DOHH2 (cell line): ENCODE data around the gene FAM118A.

Experiments
- H3F3A ChIP-seq: fragments of 200-600 bp; sonication (generic), shearing (Covaris generic); 2 replicates; pipeline ENCODE4 v1.6.0; 2016; ENCODE audit warnings: antibody characterized with exemption, mild to moderate bottlenecking; ENCODE audit not compliant: control insufficient read depth, insufficient read depth
- H3K27ac ChIP-seq: fragments of 200-600 bp; sonication (generic); 2 replicates; pipeline ENCODE4 v1.5.1; 2014; ENCODE audit warnings: low read depth, mild to moderate bottlenecking, low read length, moderate library complexity
- H3K27me3 ChIP-seq: fragments of 200-600 bp; sonication (generic); 2 replicates; pipeline ENCODE4 v1.6.1; 2014; ENCODE audit warnings: mild to moderate bottlenecking, low read length, mixed read lengths; ENCODE audit not compliant: control insufficient read depth
- H3K36me3 ChIP-seq: fragments of 200-600 bp; sonication (generic); 2 replicates; pipeline ENCODE4 v1.6.1; 2014; ENCODE audit warnings: mild to moderate bottlenecking, low read length, moderate library complexity, mixed read lengths; ENCODE audit not compliant: control insufficient read depth
- H3K4me1 ChIP-seq: fragments of 200-600 bp; sonication (generic); 2 replicates; pipeline ENCODE4 v1.6.1; 2014; ENCODE audit warnings: mild to moderate bottlenecking, low read length, mixed read lengths; ENCODE audit not compliant: control insufficient read depth
- H3K4me2 ChIP-seq: fragments of 200-600 bp; sonication (generic); 2 replicates; pipeline ENCODE4 v1.6.0; 2014; ENCODE audit warnings: mild to moderate bottlenecking, low read length, moderate library complexity
- H3K4me3 ChIP-seq: fragments of 200-600 bp; sonication (generic); 2 replicates; pipeline ENCODE4 v1.5.1; 2014; ENCODE audit warnings: mild to moderate bottlenecking, low read length, mixed read lengths
- H3K79me2 ChIP-seq: fragments of 200-600 bp; sonication (generic); 2 replicates; pipeline ENCODE4 v1.6.1; 2014; ENCODE audit warnings: mild to moderate bottlenecking, low read length, mixed read lengths; ENCODE audit not compliant: control insufficient read depth
- H3K9me2 ChIP-seq: fragments of 200-600 bp; sonication (generic); replicated peaks from 2 replicates; pipeline ENCODE4 v1.6.1; 2014; ENCODE audit warnings: mild to moderate bottlenecking, low read length, mixed read lengths; ENCODE audit not compliant: control insufficient read depth
- H3K9me3 ChIP-seq: fragments of 200-600 bp; sonication (generic); 2 replicates; pipeline ENCODE4 v1.6.1; 2014; ENCODE audit warnings: antibody characterized with exemption, low read length, mixed read lengths; ENCODE audit not compliant: control insufficient read depth, insufficient read depth
- H4K20me1 ChIP-seq: fragments of 200-600 bp; sonication (generic); 2 replicates; pipeline ENCODE4 v1.6.0; 2014; ENCODE audit warnings: low read depth, mild to moderate bottlenecking, antibody characterized with exemption, low read length, moderate library complexity; ENCODE audit not compliant: control insufficient read depth, insufficient read depth
- EZH2phosphoT487 ChIP-seq: fragments of 200-600 bp; sonication (generic); IDR thresholded peaks from 2 replicates; pipeline ENCODE4 v1.6.1; 2017; ENCODE audit warnings: borderline replicate concordance, mild to moderate bottlenecking, antibody characterized with exemption, low read length, moderate library complexity, mixed read lengths
- TF ChIP-seq, protein P1 (sequence below): fragments of 200-600 bp; sonication (generic); IDR thresholded peaks from one replicate; pipeline ENCODE4 v1.5.1; 2014; ENCODE audit warnings: antibody characterized with exemption, mild to moderate bottlenecking, low read depth, low read length; ENCODE audit not compliant: poor library complexity, severe bottlenecking

The FAM118A gene

DNA sequence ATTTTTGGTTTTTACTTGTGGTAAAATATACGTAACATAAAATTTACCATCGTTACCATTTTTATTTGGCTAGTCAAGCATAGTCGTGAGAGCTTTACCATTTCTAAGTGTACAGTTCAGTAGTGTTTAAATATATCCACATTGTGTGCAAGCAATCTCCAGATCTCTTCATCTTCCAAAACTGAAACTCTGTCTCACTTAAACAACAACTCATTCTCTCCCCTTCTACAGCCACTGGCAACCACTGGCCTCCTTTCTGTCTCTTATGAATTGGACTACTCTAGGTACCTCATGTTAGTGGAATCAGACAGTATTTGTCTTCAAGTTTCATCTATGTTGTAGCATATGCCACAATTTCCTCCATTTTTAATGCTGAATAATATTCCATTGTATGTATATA lies 66.3 kb downstream of the FAM118A start:
- Histone ChIP-seq H3K79me2 (no peaks in the 10 kb centered on the region), H3K9me2 (no peaks in the 10 kb centered on the region), H3K4me1 (no peaks in the 10 kb centered on the region), H3K4me2 (no peak overlapping the region), H3F3A (no peaks in the 10 kb centered on the region), H3K4me3 (no peak overlapping the region), H4K20me1 (no peaks in the 10 kb centered on the region), H3K36me3 (no peaks in the 10 kb centered on the region), H3K9me3 (no peaks in the 10 kb centered on the region), H3K27ac (no peak overlapping the region), H3K27me3 (peaks cover 10% of the 10 kb centered on the region; the same call in 1 of the 2 replicates)
- TF ChIP-seq, protein P1, sequence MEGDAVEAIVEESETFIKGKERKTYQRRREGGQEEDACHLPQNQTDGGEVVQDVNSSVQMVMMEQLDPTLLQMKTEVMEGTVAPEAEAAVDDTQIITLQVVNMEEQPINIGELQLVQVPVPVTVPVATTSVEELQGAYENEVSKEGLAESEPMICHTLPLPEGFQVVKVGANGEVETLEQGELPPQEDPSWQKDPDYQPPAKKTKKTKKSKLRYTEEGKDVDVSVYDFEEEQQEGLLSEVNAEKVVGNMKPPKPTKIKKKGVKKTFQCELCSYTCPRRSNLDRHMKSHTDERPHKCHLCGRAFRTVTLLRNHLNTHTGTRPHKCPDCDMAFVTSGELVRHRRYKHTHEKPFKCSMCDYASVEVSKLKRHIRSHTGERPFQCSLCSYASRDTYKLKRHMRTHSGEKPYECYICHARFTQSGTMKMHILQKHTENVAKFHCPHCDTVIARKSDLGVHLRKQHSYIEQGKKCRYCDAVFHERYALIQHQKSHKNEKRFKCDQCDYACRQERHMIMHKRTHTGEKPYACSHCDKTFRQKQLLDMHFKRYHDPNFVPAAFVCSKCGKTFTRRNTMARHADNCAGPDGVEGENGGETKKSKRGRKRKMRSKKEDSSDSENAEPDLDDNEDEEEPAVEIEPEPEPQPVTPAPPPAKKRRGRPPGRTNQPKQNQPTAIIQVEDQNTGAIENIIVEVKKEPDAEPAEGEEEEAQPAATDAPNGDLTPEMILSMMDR = no peak

DNA sequence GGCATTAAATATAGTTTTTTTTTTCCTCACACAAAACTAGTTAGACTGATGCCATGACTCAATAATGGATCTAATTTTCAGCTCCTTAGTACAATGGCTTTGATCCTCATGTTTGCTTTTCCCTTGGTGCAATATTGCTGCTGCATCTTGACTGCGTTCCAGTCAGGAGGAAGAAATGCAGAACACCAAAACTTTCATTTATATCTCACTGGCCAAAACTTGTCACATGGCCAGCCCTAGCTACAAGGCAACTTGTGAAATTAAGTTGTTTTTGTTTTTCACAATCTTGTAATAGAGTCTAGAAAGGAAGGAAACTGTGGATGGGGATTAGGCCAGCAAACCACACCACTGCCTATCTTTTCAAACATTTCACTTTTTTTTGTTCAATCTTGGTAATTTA lies 67.0 kb downstream of the FAM118A start:
- Histone ChIP-seq H3K9me2 (no peaks in the 10 kb centered on the region), H3K4me3 (no peak overlapping the region), H3K9me3 (no peaks in the 10 kb centered on the region), H3K27ac (no peak overlapping the region), H3K4me1 (no peaks in the 10 kb centered on the region), H4K20me1 (no peaks in the 10 kb centered on the region), H3K79me2 (no peaks in the 10 kb centered on the region), H3F3A (no peaks in the 10 kb centered on the region), H3K27me3 (peaks cover 6% of the 10 kb centered on the region; the same call in 1 of the 2 replicates), H3K4me2 (no peak overlapping the region), H3K36me3 (no peaks in the 10 kb centered on the region)
- no peak for TF ChIP-seq EZH2phosphoT487
- TF ChIP-seq, protein P1 = no peak

DNA sequence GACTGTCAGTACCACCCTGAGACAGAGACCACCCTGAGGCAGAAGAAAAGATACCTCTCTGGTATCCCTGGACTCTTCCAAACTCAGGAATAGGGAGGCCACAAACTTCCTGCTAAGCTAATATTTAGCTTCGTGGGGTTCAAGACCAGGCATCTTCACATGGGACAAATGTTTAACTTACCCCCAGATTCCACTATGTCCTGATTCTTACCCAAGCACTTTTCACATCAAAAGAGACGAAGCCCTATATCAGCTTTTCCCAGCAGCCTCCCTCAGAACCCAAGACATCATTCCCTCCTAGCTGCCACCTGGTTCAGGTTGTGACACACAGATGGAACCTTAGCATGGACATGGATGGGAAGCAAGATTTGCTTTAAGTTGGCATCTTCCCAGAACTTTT lies 71.6 kb downstream of the FAM118A start:
- no peaks in the 10 kb centered on the region for H3F3A ChIP-seq
- H3K4me1 ChIP-seq = no peaks in the 10 kb centered on the region
- H4K20me1 ChIP-seq = no peaks in the 10 kb centered on the region
- no peak overlapping the region for H3K4me2 ChIP-seq
- H3K4me3 ChIP-seq = no peak overlapping the region
- H3K27me3 ChIP-seq = peaks cover 8% of the 10 kb centered on the region
- no peaks in the 10 kb centered on the region for H3K36me3 ChIP-seq
- TF ChIP-seq, protein P1 = no peak
- TF ChIP-seq EZH2phosphoT487 = no peak
- H3K9me3 ChIP-seq = no peaks in the 10 kb centered on the region
- H3K79me2 ChIP-seq = no peaks in the 10 kb centered on the region
- no peak overlapping the region for H3K27ac ChIP-seq
- no peaks in the 10 kb centered on the region for H3K9me2 ChIP-seq

DNA sequence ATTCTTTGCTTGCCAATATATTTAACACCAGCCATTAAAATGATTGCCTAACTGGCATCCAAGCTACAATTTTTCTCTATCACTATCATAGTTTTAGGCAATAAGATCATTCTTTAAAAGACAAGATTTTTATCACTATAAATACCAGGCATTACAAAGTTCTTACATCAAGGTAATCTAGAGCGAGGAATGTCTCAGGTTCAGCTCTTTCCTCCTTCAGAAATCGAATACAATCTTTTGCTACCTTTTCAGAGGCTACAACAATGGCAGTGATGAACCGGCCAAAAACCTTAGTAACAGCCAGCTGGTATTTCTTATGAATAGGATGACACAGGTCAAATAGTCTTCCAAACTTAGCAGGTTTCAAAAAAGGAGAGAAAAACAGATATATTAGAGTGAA lies 79.8 kb downstream of the FAM118A start:
- Histone ChIP-seq H3K9me2 (no peaks in the 10 kb centered on the region), H3K4me1 (no peaks in the 10 kb centered on the region), H3K4me2 (no peak overlapping the region), H3K4me3 (no peak overlapping the region), H4K20me1 (no peaks in the 10 kb centered on the region), H3K79me2 (no peaks in the 10 kb centered on the region), H3K27ac (no peak overlapping the region), H3K27me3 (peaks cover 10% of the 10 kb centered on the region), H3F3A (no peaks in the 10 kb centered on the region), H3K9me3 (no peaks in the 10 kb centered on the region), H3K36me3 (no peaks in the 10 kb centered on the region)
- TF ChIP-seq, protein P1 = no peak
- no peak for TF ChIP-seq EZH2phosphoT487
